OCI-LY1 (cell line): ENCODE results near the gene CD300A.

ENCODE experiments used
- H2AFZ ChIP-seq: fragments of 200-600 bp; sonication (generic), shearing (Covaris generic); 2 replicates; pipeline ENCODE4 v1.6.0; 2014; ENCODE audit warnings: antibody characterized with exemption, mild to moderate bottlenecking, low read length
- H3F3A ChIP-seq: fragments of 200-600 bp; sonication (generic), shearing (Covaris generic); 2 replicates; pipeline ENCODE4 v1.6.0; 2014; ENCODE audit warnings: mild to moderate bottlenecking, antibody characterized with exemption, low read length, moderate library complexity; ENCODE audit not compliant: insufficient read depth
- H3K27ac ChIP-seq: fragments of 200-600 bp; sonication (generic); 2 replicates; pipeline ENCODE4 v1.5.1; 2014; ENCODE audit warnings: low read length, mixed run types, mild to moderate bottlenecking, low read depth; ENCODE audit not compliant: poor library complexity, severe bottlenecking
- H3K27me3 ChIP-seq: fragments of 200-600 bp; sonication (generic); 2 replicates; pipeline ENCODE4 v1.6.0; 2014; ENCODE audit warnings: antibody characterized with exemption, mild to moderate bottlenecking, low read length, moderate library complexity; ENCODE audit not compliant: insufficient read depth
- H3K36me3 ChIP-seq: fragments of 200-600 bp; sonication (generic); 2 replicates; pipeline ENCODE4 v1.6.1; 2014; ENCODE audit warnings: mild to moderate bottlenecking, antibody characterized with exemption, low read length, moderate library complexity, mixed read lengths; ENCODE audit not compliant: insufficient read depth
- H3K4me1 ChIP-seq: fragments of 200-600 bp; sonication (generic); 2 replicates; pipeline ENCODE4 v1.5.1; 2014; ENCODE audit warnings: mild to moderate bottlenecking, low read length, moderate library complexity; ENCODE audit not compliant: insufficient read depth, severe bottlenecking
- H3K4me2 ChIP-seq: fragments of 200-600 bp; sonication (generic), shearing (Covaris generic); 2 replicates; pipeline ENCODE4 v1.6.1; 2014; ENCODE audit warnings: low read length
- H3K4me3 ChIP-seq: fragments of 200-600 bp; sonication (generic); 2 replicates; pipeline ENCODE4 v1.5.1; 2014; ENCODE audit warnings: low read length, low read depth, mild to moderate bottlenecking, mixed read lengths; ENCODE audit not compliant: poor library complexity, severe bottlenecking
- H3K79me2 ChIP-seq: fragments of 200-600 bp; shearing (Covaris generic); 2 replicates; pipeline ENCODE4 v1.6.1; 2016; ENCODE audit warnings: mixed run types, low read length, mixed read lengths; ENCODE audit not compliant: insufficient read depth
- H3K9ac ChIP-seq: fragments of 200-600 bp; sonication (generic), shearing (Covaris generic); 2 replicates; pipeline ENCODE4 v1.6.1; 2014; ENCODE audit warnings: mild to moderate bottlenecking, low read length, mixed read lengths
- H3K9me2 ChIP-seq: fragments of 200-600 bp; sonication (generic), shearing (Covaris generic); 2 replicates; pipeline ENCODE4 v1.6.1; 2014; ENCODE audit warnings: low read depth, mild to moderate bottlenecking, low read length, mixed read lengths
- H3K9me3 ChIP-seq: fragments of 200-600 bp; shearing (Covaris generic); 2 replicates; pipeline ENCODE4 v1.6.1; 2014; ENCODE audit warnings: low read length, mixed read lengths
- H4K20me1 ChIP-seq: fragments of 200-600 bp; sonication (generic), shearing (Covaris generic); 2 replicates; pipeline ENCODE4 v1.6.0; 2016; ENCODE audit warnings: mild to moderate bottlenecking, low read length; ENCODE audit not compliant: insufficient read depth
- CTCF ChIP-seq: fragments of 200-600 bp; sonication (generic), shearing (Covaris generic); IDR thresholded peaks from 2 replicates; pipeline ENCODE4 v1.5.1; 2017; ENCODE audit warnings: mild to moderate bottlenecking, antibody characterized with exemption, low read length, moderate library complexity, mixed read lengths
- EZH2 ChIP-seq: fragments of 200-600 bp; sonication (generic), shearing (Covaris generic); IDR thresholded peaks from 2 replicates; pipeline ENCODE4 v1.8.0; 2017; ENCODE audit warnings: borderline replicate concordance, mixed run types, mild to moderate bottlenecking, antibody characterized with exemption, low read length, moderate library complexity, mixed read lengths

Gene CD300A

DNA sequence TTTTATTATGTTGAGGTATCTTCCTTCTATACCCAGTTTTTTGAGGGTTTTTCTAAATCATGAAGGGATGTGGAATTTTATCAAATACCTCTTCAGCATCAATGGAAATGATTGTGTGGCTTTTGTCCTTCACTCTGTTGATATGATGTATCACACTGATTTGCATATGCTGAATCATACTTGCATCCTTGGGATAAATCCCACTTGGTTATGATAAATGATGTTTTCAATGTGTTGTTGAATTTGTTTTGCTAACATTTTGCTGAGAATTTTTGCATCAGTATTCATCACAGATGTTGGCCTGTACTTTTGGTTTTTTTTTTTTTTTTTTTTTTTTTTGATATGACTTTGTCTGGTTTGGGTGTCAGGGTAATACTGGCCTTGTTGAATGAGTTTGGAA lies 41.7 kb downstream of the CD300A start:
- TF ChIP-seq CTCF = no peak
- no peak for TF ChIP-seq EZH2
- Histone ChIP-seq H3K9me3 (no peaks in the 10 kb centered on the region), H3K36me3 (no peaks in the 10 kb centered on the region), H3K4me3 (no peak overlapping the region), H2AFZ (no peak overlapping the region), H3K4me1 (no peaks in the 10 kb centered on the region), H4K20me1 (no peaks in the 10 kb centered on the region), H3F3A (no peaks in the 10 kb centered on the region), H3K27ac (no peak overlapping the region), H3K79me2 (no peaks in the 10 kb centered on the region), H3K4me2 (no peak overlapping the region), H3K27me3 (no peaks in the 10 kb centered on the region), H3K9ac (no peak overlapping the region), H3K9me2 (no peaks in the 10 kb centered on the region)

DNA sequence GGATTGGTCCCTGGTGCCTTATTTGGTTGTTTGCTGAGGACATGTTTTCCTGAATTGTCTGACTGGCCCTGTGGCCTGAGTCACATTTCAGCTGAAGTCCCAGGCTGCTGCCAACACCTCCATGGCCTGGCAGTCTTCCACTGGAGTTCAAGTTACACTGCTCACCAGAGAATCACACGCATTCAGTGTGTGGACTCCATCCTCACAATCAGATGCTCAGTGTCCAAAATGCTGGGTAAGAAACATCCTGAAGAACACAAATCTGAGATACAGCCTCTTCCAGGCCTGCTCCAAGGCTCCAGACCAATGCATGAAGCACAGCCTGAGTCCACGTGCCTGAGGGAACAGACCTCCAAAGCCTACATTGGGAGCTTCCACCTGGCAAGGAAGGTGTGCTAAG lies 45.6 kb downstream of the CD300A start:
- Histone ChIP-seq H3K9me2 (no peaks in the 10 kb centered on the region), H3K4me2 (no peak overlapping the region), H3F3A (peaks cover 9% of the 10 kb centered on the region; the same call in 1 of the 2 replicates), H3K9ac (no peak overlapping the region), H3K27ac (no peak overlapping the region), H3K4me1 (no peaks in the 10 kb centered on the region), H2AFZ (no peak overlapping the region), H3K79me2 (no peaks in the 10 kb centered on the region), H3K36me3 (no peaks in the 10 kb centered on the region), H3K27me3 (no peaks in the 10 kb centered on the region), H3K9me3 (no peaks in the 10 kb centered on the region), H3K4me3 (no peak overlapping the region), H4K20me1 (no peaks in the 10 kb centered on the region)
- TF ChIP-seq EZH2 = no peak
- no peak for TF ChIP-seq CTCF

GRCh38 chr17:74512624-74513091 lies 46.2 kb downstream of the CD300A start:
- Histone ChIP-seq H3K9me2 (no peaks in the 10 kb centered on the region), H3K9ac (no peak overlapping the region), H2AFZ (no peak overlapping the region), H3K27ac (no peak overlapping the region), H3K27me3 (no peaks in the 10 kb centered on the region), H3K79me2 (no peaks in the 10 kb centered on the region), H3K4me2 (no peak overlapping the region), H3K4me1 (no peaks in the 10 kb centered on the region), H3K9me3 (no peaks in the 10 kb centered on the region), H3K4me3 (no peak overlapping the region), H3F3A (peaks cover 9% of the 10 kb centered on the region; the same call in 1 of the 2 replicates), H4K20me1 (no peaks in the 10 kb centered on the region), H3K36me3 (no peaks in the 10 kb centered on the region)
- TF ChIP-seq CTCF (no peak), EZH2 (no peak)
